22Rv1 (cell line): ENCODE data around the gene RFX3.

ENCODE experiments used
- H3K27ac ChIP-seq: fragments of 450-650 bp; 2 replicates; pipeline ENCODE4 v1.5.1; 2017
- ZFX ChIP-seq: fragments of 450-650 bp; IDR thresholded peaks from 2 replicates; pipeline ENCODE4 v1.6.1; 2017; ENCODE audit warnings: antibody characterized with exemption, borderline replicate concordance
- TF ChIP-seq, protein P1 (sequence below): fragments of 450-650 bp; IDR thresholded peaks from 2 replicates; pipeline ENCODE4 v1.5.1; 2017; ENCODE audit warnings: mild to moderate bottlenecking

Gene RFX3

DNA sequence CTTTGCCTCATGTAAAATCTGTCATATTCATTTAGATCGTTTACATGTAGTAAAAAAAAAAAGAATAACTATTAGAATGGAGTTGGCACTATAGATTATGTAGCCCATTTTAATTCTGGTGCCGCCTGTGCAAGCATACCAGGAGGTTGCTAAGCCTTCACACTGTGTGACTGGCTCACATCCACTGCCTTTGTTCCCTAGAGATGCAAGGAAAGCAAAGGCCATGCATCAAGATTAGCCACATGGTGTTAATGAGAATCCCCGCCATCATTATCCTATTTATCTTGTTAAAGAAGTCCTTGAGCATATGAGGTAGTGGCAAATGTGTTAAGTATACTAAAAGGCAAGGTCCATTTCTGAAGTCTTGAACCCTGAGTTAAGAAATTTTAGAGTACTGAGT is 279.6 kb downstream of the RFX3 start:
- TF ChIP-seq, protein P1, sequence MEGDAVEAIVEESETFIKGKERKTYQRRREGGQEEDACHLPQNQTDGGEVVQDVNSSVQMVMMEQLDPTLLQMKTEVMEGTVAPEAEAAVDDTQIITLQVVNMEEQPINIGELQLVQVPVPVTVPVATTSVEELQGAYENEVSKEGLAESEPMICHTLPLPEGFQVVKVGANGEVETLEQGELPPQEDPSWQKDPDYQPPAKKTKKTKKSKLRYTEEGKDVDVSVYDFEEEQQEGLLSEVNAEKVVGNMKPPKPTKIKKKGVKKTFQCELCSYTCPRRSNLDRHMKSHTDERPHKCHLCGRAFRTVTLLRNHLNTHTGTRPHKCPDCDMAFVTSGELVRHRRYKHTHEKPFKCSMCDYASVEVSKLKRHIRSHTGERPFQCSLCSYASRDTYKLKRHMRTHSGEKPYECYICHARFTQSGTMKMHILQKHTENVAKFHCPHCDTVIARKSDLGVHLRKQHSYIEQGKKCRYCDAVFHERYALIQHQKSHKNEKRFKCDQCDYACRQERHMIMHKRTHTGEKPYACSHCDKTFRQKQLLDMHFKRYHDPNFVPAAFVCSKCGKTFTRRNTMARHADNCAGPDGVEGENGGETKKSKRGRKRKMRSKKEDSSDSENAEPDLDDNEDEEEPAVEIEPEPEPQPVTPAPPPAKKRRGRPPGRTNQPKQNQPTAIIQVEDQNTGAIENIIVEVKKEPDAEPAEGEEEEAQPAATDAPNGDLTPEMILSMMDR = no peak
- TF ChIP-seq ZFX = no peak
- no peak overlapping the region for H3K27ac ChIP-seq

DNA sequence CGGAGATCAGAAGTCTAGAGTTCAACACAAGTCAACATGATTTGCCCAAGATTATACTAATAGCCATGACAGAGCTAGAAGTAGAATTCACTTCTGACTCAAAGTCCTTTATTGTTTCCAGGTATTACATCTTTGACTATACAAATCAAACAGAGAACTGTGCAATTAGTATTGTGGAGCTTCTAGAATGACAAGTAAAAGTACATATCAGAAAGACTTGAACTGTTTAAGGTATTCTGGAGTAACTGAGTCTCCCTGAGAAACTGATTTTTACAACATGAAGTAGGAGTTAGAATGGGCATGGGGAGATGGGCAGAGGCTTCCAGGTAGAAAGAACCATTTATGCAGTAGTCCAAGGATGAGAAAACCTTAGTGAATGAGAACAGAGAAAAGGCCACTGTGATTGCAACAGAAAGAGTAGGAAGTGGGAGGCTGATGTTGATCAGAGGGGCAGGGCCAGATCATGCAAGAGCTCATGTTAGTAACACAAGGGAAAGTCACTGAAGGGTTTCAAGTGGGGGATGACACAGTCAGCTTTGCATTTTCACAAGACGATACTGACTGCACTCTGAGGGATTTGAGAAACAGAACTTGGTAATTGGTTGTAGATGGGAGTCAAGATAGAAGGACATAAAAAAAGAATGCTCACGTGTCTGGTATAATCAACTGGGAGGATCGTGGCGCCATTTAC is 280.7 kb downstream of the RFX3 start:
- TF ChIP-seq, protein P1 = no peak
- no peak for TF ChIP-seq ZFX
- H3K27ac ChIP-seq = no peak overlapping the region

DNA sequence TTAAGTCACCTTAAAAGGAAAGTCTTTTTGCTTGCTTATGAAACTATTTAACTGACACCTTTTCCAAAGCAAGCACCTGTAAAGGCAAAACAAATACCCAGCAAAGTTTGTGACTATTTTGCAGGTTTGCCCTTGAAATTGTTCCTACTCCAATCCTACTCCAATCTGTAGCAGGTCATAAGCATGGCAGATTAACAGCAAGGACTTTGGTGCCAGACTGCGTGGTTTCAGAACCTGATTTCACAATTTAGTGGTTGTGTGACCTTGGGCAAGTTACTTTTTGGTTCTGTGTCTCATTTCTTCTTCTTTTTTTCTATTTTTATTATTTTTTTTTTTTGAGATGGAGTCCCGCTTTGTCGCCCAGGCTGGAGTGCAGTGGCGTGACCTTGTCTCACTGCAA is 282.1 kb downstream of the RFX3 start:
- no peak overlapping the region for H3K27ac ChIP-seq
- no peak for TF ChIP-seq ZFX
- TF ChIP-seq, protein P1 = no peak

DNA sequence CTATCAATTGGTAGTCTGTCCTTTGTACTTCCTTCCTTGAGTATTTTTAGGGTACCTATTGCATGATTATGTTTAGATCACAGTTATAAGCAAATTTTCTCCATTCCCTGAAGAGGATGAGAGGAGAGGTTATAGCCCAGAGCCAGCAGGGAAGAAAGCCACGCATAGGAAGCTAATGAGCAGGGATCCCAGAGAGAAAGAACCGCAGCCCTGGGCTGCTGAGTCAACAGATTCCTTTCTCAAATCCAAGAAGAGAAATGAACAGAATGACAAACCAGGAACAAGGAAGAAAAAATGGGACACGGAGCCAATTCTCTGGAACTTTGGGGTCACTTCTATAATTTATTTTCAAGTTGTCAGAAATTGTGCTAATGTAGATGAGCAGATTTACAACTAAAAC is 284.5 kb downstream of the RFX3 start:
- no peak overlapping the region for H3K27ac ChIP-seq
- TF ChIP-seq, protein P1 = no peak
- no peak for TF ChIP-seq ZFX

DNA sequence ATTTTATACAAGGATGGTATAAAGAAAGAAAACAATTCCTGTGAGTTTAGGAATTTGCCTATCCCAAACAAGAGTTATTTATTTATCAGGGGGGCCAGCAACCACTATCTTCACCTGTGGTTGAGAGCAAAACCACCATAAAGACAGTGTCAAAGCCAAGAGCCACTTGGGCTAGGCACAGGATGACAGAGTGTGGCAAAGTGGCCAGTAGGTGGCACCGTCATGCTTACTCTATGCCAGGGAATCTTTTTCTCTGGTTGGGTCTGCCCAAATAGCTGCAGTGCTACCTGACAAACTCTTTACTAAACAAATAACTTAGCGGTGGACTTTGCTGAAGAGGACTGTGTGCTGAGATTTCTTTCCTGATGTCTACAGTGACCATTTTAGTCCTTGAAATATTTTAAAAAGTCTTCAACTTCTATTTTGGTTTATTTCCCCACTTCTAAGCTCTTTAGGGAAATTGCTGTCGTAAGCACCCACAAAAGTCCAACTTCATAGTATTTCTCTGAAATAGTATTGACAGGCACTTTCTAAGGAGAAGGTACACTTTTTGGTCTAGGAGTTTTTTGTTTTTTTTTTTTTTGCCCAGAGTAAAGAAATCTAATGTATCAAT is 285.0 kb downstream of the RFX3 start:
- no peak overlapping the region for H3K27ac ChIP-seq
- TF ChIP-seq, protein P1 = peak; percentile 90
- no peak for TF ChIP-seq ZFX

DNA sequence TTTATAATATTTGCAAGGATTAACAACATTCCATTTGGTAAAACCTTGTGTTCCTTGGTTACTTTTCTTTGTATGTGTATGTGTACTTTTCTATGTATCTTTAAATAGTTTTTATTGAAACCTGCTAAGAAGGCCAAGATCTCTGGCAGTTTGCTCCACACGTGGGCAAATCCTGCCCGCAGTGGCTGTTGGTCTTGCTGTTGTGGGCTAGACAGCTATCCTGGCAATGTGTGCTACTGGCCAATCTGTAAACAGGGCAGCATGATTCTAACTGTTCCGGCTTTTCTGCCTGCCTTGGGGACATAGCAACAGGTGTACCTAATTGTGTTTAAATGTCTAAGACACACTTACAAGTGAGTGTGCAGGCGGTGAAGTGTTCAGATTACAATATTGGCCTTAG is 286.6 kb downstream of the RFX3 start:
- no peak for TF ChIP-seq ZFX
- H3K27ac ChIP-seq = no peak overlapping the region

DNA sequence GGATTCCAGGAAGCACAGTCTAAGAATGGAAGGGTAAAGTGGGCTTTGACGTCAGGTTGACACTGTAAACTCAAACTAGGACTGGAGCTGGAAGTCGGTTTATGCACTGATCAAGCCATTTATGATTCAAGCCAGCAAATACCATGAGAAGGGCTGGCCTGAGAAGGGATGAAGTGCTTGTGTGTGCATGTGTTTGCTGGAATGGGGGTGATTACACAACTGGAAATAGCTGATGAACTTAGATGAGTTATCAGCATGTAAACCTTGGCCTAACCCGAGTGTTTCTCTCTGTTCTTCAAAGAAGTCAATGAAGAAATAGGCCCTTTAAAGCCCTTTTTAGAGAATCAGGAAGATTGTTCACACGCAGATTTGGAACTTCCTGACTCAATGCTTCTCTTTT is 287.6 kb downstream of the RFX3 start:
- TF ChIP-seq ZFX = no peak
- H3K27ac ChIP-seq = no peak overlapping the region

DNA sequence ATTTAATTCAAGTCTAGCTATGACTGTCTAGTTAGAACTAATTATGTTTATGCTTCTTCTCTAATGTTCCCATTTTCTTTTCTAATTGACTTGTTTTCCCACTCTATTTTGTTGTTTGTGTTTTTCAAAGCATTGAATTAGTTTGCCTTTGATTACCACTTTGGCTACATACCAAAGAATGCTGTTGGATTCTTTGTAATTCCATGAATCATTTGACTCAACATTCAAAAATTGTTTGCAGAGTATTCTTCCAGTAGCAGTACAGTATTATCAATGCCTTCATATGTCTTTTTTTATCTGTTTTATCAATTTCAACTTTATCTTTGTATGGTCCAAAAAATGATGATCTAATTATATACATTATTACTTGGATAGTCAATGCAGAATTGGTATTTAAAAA is 288.7 kb downstream of the RFX3 start:
- TF ChIP-seq ZFX = no peak
- TF ChIP-seq, protein P1 = no peak
- H3K27ac ChIP-seq = no peak overlapping the region
